ENCODE measurements around the gene NTMT2. TPM values are rescaled to one million over a fixed set of nuclear protein-coding genes. Genes with fewer than 3 reads are reported as not detected.

NTMT2 gene
- total and polyA plus RNA-seq, 2 of the 8 experiments (the other 6 are each of a cell fraction or from before 2014, with no cell fraction given): 0.38 TPM; not detected in 1

DNA sequence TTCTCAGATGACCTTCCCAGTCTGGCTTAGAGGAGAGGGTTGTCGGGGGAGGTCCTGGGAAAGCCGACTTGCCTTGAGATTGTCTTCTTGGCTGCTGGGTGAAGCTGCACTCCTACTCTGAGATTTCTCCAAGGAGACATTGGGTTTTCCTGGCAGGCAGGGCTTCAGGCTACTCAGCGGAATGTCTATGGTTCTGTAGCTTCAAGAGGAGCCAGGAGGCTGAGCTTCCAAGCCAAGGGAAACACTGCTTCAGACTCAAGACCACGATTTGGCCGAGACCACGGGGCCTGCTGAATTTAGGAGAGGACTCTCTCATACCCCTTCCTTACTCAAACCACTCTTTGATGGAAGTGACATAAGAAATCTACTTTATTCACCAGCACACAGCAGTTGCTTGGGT lies 67.8 kb downstream of the NTMT2 start:
- no peak overlapping the region for H3K56ac ChIP-seq (replicated peaks; ENCODE audit: insufficient read length, low read depth, low read length)
- DNase-seq (ENCODE audit: low read depth in 1 of 2, low spot score in 2 of 2): no peak
- H3K4me3 ChIP-seq (ENCODE audit: extremely low read depth in 1 of 4, insufficient read depth in 2 of 4, low read depth in 3 of 4, low read length in 4 of 4): no peak overlapping the region
- no peaks in the 10 kb centered on the region for H4K20me1 ChIP-seq (replicated peaks in 1 of 2; ENCODE audit: control insufficient read depth in 1 of 2, insufficient read depth in 2 of 2, low read length in 2 of 2)
- H2AK5ac ChIP-seq (ENCODE audit: low read depth, low read length): no peak overlapping the region
- 90% methylated on average over 6 of the region's 6 CpGs; no CpG with 5 or more reads in 1 of the 2 experiments for WGBS, 2 experiments (ENCODE audit: extremely low coverage in 1 of 2, insufficient coverage in 1 of 2, insufficient read length in 1 of 2, insufficient replicate concordance in 2 of 2, low coverage in 1 of 2, low lambda C conversion rate in 2 of 2, missing lambda C conversion rate in 1 of 2)
- no peak for FAIRE-seq
- ChIA-PET CTCF (ENCODE audit: partially characterized antibody) (interaction anchor here (0.6 kb wide), 1 partner anchor 80 kb away, joined by 3 read pairs; no protein-coding TSS in a partner anchor), POLR2A (ENCODE audit: partially characterized antibody) (no interaction called here)
- H3K9ac ChIP-seq (replicated peaks in 1 of 4; ENCODE audit: extremely low read depth in 1 of 4, low read depth in 3 of 4, low read length in 3 of 4): no peak overlapping the region
- H3K4ac ChIP-seq (replicated peaks; ENCODE audit: insufficient read length, low read depth, low read length): no peak overlapping the region
- H2BK20ac ChIP-seq (ENCODE audit: low read length): no peak overlapping the region
- no peak overlapping the region for H2BK15ac ChIP-seq (ENCODE audit: low read length)
- no peaks in the 10 kb centered on the region for H3K9me3 ChIP-seq (ENCODE audit: insufficient read depth in 2 of 2, low read depth in 1 of 2, low read length in 1 of 2)
- H3K23ac ChIP-seq (ENCODE audit: insufficient read length): no peak overlapping the region
- no peak overlapping the region for H4K8ac ChIP-seq (ENCODE audit: extremely low read depth, insufficient read depth, low read length)
- H2BK12ac ChIP-seq (ENCODE audit: low read depth, low read length): no peak overlapping the region
- H2BK120ac ChIP-seq (replicated peaks; ENCODE audit: low read depth, low read length): no peak overlapping the region
- no peak overlapping the region for H2BK5ac ChIP-seq (ENCODE audit: low read depth, low read length)
- no peak overlapping the region for H3K14ac ChIP-seq (ENCODE audit: insufficient read length)
- H3K18ac ChIP-seq (ENCODE audit: extremely low read depth, low read length): no peak overlapping the region
- H3K27ac ChIP-seq (ENCODE audit: low read depth, low read length): no peak overlapping the region
- H4K91ac ChIP-seq (replicated peaks; ENCODE audit: insufficient read length, low read length): no peak overlapping the region
- no peak overlapping the region for H3K4me2 ChIP-seq (ENCODE audit: insufficient read depth in 1 of 2, low read depth in 2 of 2, low read length in 2 of 2)
- H3K79me1 ChIP-seq (ENCODE audit: low read depth, low read length): no peaks in the 10 kb centered on the region
- peaks cover 0 to 1% (median 0%) of the 10 kb centered on the region in 4 experiments; a peak in 1 of 7 replicates for H3K27me3 ChIP-seq (replicated peaks in 1 of 4; ENCODE audit: control insufficient read depth in 3 of 4, extremely low read depth in 1 of 4, insufficient read depth in 3 of 4, low read length in 3 of 4)
- H3K4me1 ChIP-seq (replicated peaks in 1 of 4; ENCODE audit: control insufficient read depth in 3 of 4, insufficient read depth in 4 of 4, low read length in 3 of 4): no peaks in the 10 kb centered on the region; a peak in 1 of 7 replicates
- H3K79me2 ChIP-seq (ENCODE audit: control insufficient read depth in 1 of 2, insufficient read depth in 2 of 2, low read length in 2 of 2): no peaks in the 10 kb centered on the region
- H3K36me3 ChIP-seq (ENCODE audit: control insufficient read depth in 2 of 4, insufficient read depth in 4 of 4, low read length in 3 of 4): no peaks in the 10 kb centered on the region
- H2AFZ ChIP-seq (ENCODE audit: low read length): no peak overlapping the region
- H4K5ac ChIP-seq (ENCODE audit: insufficient read length, low read depth, low read length): no peak overlapping the region
- no peaks in the 10 kb centered on the region for H3K23me2 ChIP-seq (ENCODE audit: low read depth, low read length)
- TF ChIP-seq RBBP5 (IDR thresholded peaks at IDR 0.05; ENCODE audit: borderline replicate concordance, low read depth, low read length) (no peak), RFX5 (IDR thresholded peaks at IDR 0.05; ENCODE audit: borderline replicate concordance, low read depth, low read length) (no peak), CBX5 (IDR thresholded peaks at IDR 0.05; ENCODE audit: low read depth, low read length) (no peak), SUZ12 (IDR thresholded peaks at IDR 0.05; ENCODE audit: low read length) (no peak), JUND (IDR thresholded peaks at IDR 0.05; ENCODE audit: low read length) (no peak), SP2 (IDR thresholded peaks at IDR 0.05; ENCODE audit: low read length) (no peak), CHD2 (IDR thresholded peaks at IDR 0.05; ENCODE audit: low read length) (no peak), SAP30 (IDR thresholded peaks at IDR 0.05; ENCODE audit: insufficient read depth, insufficient replicate concordance, low read length) (no peak), SRF (IDR thresholded peaks at IDR 0.05; ENCODE audit: low read depth, low read length) (no peak)
